ENCODE data around the gene NAA38. TPM values are rescaled to one million over a fixed set of nuclear protein-coding genes. Genes with fewer than 3 reads are reported as not detected.

Gene NAA38
- polyA plus RNA-seq, 4 donors: 40.1 to 142 (median 73.4) TPM

DNA sequence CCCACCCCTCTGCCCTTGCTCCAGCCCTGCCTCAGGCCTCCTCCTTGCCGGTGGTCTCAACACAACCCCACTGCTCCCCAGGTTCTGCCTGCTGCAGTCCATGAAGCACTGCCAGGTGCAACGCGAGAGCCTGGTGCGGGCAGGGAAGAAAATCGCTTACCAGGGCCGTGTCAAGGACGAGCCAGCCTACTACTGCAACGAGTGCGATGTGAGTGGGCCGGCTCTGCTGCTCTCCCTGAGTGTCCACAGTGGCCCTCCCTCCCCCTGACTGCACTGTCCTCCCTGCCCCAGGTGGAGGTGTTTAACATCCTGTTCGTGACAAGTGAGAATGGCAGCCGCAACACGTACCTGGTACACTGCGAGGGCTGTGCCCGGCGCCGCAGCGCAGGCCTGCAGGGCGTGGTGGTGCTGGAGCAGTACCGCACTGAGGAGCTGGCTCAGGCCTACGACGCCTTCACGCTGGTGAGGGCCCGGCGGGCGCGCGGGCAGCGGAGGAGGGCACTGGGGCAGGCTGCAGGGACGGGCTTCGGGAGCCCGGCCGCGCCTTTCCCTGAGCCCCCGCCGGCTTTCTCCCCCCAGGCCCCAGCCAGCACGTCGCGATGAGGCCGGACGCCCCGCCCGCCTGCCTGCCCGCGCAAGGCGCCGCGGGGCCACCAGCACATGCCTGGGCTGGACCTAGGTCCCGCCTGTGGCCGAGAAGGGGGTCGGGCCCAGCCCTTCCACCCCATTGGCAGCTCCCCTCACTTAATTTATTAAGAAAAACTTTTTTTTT lies 4.3 kb downstream of the NAA38 start:
- Histone ChIP-seq H3K27me3 (ENCODE audit: control insufficient read depth in 3 of 3, insufficient read depth in 3 of 3, low read length in 3 of 3) (no peaks in the 10 kb centered on the region), H3K9me3 (ENCODE audit: control insufficient read depth in 2 of 2, insufficient read depth in 1 of 2, low read depth in 1 of 2, low read length in 1 of 2) (no peaks in the 10 kb centered on the region), H3K27ac (ENCODE audit: low read depth in 1 of 3, low read length in 2 of 3) (no peak overlapping the region), H3K36me3 (ENCODE audit: control insufficient read depth in 3 of 3, insufficient read depth in 2 of 3, low read depth in 1 of 3, low read length in 3 of 3) (peaks cover 7 to 74% (median 11%) of the 10 kb centered on the region in 3 donors), H3K4me1 (ENCODE audit: control insufficient read depth in 3 of 3, insufficient read depth in 2 of 3, low read depth in 1 of 3, low read length in 2 of 3) (peaks cover 0 to 25% (median 0%) of the 10 kb centered on the region in 3 donors), H3K4me3 (ENCODE audit: low read depth in 1 of 3, low read length in 3 of 3) (no peak overlapping the region)
- DNase-seq (no peak), FAIRE-seq (no peak)
- WGBS, 3 donors: 86 to 92% (median 90%) methylated on average over 32 to 51 of the region's 51 CpGs

DNA sequence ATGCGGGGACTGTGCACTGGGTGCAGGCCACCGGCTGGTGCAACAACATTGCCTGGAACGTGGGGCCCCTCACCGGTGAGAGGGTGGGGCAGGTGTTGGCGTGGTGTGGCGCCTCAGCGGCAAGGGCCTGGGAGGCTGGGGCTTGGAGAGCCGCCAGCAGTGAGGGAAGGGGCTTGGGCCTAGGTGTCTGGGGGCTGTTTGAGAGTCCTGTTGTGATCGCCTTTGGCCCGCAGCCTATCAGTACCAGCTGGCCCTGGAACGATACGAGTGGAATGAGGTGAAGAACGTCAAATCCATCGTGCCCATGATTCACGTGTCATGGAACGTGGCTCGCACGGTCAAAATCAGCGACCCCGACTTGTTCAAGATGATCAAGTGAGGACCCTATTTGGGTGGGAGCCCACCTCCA lies 5.1 kb downstream of the NAA38 start:
- DNase-seq (no peak), FAIRE-seq (no peak)
- Histone ChIP-seq H3K27ac (ENCODE audit: low read depth in 1 of 3, low read length in 2 of 3) (no peak overlapping the region), H3K4me3 (ENCODE audit: low read depth in 1 of 3, low read length in 3 of 3) (no peak overlapping the region), H3K4me1 (ENCODE audit: control insufficient read depth in 3 of 3, insufficient read depth in 2 of 3, low read depth in 1 of 3, low read length in 2 of 3) (peaks cover 0 to 23% (median 0%) of the 10 kb centered on the region in 3 donors), H3K27me3 (ENCODE audit: control insufficient read depth in 3 of 3, insufficient read depth in 3 of 3, low read length in 3 of 3) (no peaks in the 10 kb centered on the region), H3K9me3 (ENCODE audit: control insufficient read depth in 2 of 2, insufficient read depth in 1 of 2, low read depth in 1 of 2, low read length in 1 of 2) (no peaks in the 10 kb centered on the region), H3K36me3 (ENCODE audit: control insufficient read depth in 3 of 3, insufficient read depth in 2 of 3, low read depth in 1 of 3, low read length in 3 of 3) (peaks cover 9 to 81% (median 11%) of the 10 kb centered on the region in 3 donors)
- WGBS, 3 donors: 57 to 74% (median 65%) methylated on average over 20 of the region's 20 CpGs

DNA sequence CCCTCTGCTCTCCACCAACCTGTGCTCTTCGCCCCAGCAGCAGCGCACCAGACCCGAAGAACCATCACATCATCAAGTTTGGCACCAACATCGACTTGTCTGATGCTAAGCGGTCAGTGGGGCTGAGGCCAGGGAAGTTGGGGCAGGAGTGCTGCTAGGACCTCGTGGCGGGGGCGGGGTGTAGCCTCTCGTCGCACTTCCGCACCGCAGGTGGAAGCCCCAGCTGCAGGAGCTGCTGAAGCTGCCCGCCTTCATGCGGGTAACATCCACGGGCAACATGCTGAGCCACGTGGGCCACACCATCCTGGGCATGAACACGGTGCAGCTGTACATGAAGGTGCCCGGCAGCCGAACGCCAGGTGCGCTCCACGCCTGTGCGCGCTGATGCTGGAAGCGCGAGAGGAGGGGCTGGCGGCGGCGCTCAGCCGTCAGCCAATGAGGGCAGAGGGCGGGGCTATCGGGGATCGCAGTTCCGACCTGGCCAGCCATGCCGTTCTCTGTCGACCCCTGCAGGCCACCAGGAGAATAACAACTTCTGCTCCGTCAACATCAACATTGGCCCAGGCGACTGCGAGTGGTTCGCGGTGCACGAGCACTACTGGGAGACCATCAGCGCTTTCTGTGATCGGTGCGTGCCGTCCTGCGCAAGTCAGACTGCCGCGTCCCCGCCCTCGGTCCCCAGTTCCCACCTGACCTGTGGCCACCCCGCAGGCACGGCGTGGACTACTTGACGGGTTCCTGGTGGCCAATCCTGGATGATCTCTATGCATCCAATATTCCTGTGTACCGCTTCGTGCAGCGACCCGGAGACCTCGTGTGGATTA lies 5.7 kb downstream of the NAA38 start:
- DNase-seq (peak; percentile 94 to 97), FAIRE-seq (no peak)
- H3K27ac ChIP-seq (ENCODE audit: low read depth in 1 of 3, low read length in 2 of 3): peak overlapping the region in 1 of 3 donors; percentile 33
- peaks cover 12 to 87% (median 13%) of the 10 kb centered on the region in 3 donors for H3K36me3 ChIP-seq (ENCODE audit: control insufficient read depth in 3 of 3, insufficient read depth in 2 of 3, low read depth in 1 of 3, low read length in 3 of 3)
- no peaks in the 10 kb centered on the region for H3K9me3 ChIP-seq (ENCODE audit: control insufficient read depth in 2 of 2, insufficient read depth in 1 of 2, low read depth in 1 of 2, low read length in 1 of 2)
- no peaks in the 10 kb centered on the region for H3K27me3 ChIP-seq (ENCODE audit: control insufficient read depth in 3 of 3, insufficient read depth in 3 of 3, low read length in 3 of 3)
- 8 to 16% (median 14%) methylated on average over 60 of the region's 60 CpGs for WGBS, 3 donors
- H3K4me3 ChIP-seq (ENCODE audit: low read depth in 1 of 3, low read length in 3 of 3): peak overlapping the region in 1 of 3 donors; percentile 5
- peaks cover 0 to 23% (median 0%) of the 10 kb centered on the region in 3 donors for H3K4me1 ChIP-seq (ENCODE audit: control insufficient read depth in 3 of 3, insufficient read depth in 2 of 3, low read depth in 1 of 3, low read length in 2 of 3)

DNA sequence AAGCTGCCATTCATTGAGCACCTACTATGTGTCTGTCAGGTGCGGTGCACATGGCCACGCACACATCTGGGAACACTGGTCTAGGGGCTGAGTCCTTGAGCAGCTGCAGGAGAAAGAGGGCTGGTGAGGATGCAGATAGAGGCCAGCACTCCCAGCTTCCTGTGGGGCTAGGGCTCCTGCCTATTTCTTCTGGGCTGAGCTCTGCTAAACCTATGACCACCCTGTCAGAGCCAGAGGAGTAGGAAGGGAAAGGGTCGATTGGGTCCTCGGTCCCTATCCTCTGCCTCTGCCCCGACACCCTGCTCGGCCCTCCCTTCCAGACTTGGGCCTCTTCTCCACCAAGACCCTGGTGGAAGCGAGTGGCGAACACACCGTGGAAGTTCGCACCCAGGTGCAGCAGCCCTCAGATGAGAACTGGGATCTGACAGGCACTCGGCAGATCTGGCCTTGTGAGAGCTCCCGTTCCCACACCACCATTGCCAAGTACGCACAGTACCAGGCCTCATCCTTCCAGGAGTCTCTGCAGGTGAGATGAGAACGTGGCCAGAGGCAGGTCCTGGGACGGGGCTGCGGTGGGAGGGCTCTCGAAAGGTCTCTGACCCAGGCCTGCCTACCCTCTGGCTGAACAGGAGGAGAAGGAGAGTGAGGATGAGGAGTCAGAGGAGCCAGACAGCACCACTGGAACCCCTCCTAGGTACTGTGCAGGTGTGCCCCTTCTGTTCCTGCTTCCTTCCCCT lies 6.5 kb downstream of the NAA38 start:
- no peak for FAIRE-seq
- DNase-seq: no peak
- H3K27me3 ChIP-seq (ENCODE audit: control insufficient read depth in 3 of 3, insufficient read depth in 3 of 3, low read length in 3 of 3): no peaks in the 10 kb centered on the region
- H3K9me3 ChIP-seq (ENCODE audit: control insufficient read depth in 2 of 2, insufficient read depth in 1 of 2, low read depth in 1 of 2, low read length in 1 of 2): no peaks in the 10 kb centered on the region
- H3K4me3 ChIP-seq (ENCODE audit: low read depth in 1 of 3, low read length in 3 of 3): no peak overlapping the region
- peaks cover 0 to 16% (median 0%) of the 10 kb centered on the region in 3 donors for H3K4me1 ChIP-seq (ENCODE audit: control insufficient read depth in 3 of 3, insufficient read depth in 2 of 3, low read depth in 1 of 3, low read length in 2 of 3)
- H3K27ac ChIP-seq (ENCODE audit: low read depth in 1 of 3, low read length in 2 of 3): peak overlapping the region in 1 of 3 donors; percentile 33
- peaks cover 17 to 93% (median 19%) of the 10 kb centered on the region in 3 donors for H3K36me3 ChIP-seq (ENCODE audit: control insufficient read depth in 3 of 3, insufficient read depth in 2 of 3, low read depth in 1 of 3, low read length in 3 of 3)
- 87 to 89% (median 89%) methylated on average over 17 of the region's 17 CpGs for WGBS, 3 donors

DNA sequence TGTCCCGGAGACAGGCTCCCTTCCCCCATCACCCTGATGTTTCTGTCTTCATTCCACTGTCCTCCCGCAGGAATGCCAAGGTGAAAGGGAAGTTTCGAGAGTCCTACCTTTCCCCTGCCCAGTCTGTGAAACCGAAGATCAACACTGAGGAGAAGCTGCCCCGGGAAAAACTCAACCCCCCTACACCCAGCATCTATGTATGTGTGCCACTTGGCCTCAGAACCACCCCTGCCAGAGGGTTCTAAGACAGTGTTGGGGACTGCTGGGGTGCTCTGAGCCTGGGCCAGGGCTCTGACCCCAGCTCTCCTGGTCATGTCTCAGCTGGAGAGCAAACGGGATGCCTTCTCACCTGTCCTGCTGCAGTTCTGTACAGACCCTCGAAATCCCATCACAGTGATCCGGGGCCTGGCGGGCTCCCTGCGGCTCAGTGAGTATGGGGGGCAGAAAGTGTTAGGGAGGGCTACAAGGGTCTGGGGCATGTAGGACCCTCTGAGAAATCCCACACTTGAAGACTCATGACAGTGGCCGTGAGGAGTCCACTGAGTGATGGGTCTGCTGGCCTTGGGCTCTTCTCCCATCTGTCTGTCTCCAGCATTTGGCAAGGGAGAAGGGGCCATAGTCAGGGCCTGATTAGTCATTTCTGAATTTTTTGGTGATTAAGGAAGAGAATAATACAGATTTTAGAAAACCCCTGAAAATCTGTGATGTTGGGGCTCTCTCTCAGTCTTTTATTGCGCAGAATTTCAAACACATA lies 7.4 kb downstream of the NAA38 start:
- Histone ChIP-seq H3K36me3 (ENCODE audit: control insufficient read depth in 3 of 3, insufficient read depth in 2 of 3, low read depth in 1 of 3, low read length in 3 of 3) (peaks cover 17 to 93% (median 20%) of the 10 kb centered on the region in 3 donors), H3K9me3 (ENCODE audit: control insufficient read depth in 2 of 2, insufficient read depth in 1 of 2, low read depth in 1 of 2, low read length in 1 of 2) (no peaks in the 10 kb centered on the region), H3K4me3 (ENCODE audit: low read depth in 1 of 3, low read length in 3 of 3) (no peak overlapping the region), H3K27me3 (ENCODE audit: control insufficient read depth in 3 of 3, insufficient read depth in 3 of 3, low read length in 3 of 3) (no peaks in the 10 kb centered on the region), H3K4me1 (ENCODE audit: control insufficient read depth in 3 of 3, insufficient read depth in 2 of 3, low read depth in 1 of 3, low read length in 2 of 3) (peaks cover 0 to 14% (median 4%) of the 10 kb centered on the region in 3 donors), H3K27ac (ENCODE audit: low read depth in 1 of 3, low read length in 2 of 3) (no peak overlapping the region)
- WGBS, 3 donors: 84 to 87% (median 87%) methylated on average over 12 of the region's 12 CpGs
- FAIRE-seq (no peak), DNase-seq (no peak)

DNA sequence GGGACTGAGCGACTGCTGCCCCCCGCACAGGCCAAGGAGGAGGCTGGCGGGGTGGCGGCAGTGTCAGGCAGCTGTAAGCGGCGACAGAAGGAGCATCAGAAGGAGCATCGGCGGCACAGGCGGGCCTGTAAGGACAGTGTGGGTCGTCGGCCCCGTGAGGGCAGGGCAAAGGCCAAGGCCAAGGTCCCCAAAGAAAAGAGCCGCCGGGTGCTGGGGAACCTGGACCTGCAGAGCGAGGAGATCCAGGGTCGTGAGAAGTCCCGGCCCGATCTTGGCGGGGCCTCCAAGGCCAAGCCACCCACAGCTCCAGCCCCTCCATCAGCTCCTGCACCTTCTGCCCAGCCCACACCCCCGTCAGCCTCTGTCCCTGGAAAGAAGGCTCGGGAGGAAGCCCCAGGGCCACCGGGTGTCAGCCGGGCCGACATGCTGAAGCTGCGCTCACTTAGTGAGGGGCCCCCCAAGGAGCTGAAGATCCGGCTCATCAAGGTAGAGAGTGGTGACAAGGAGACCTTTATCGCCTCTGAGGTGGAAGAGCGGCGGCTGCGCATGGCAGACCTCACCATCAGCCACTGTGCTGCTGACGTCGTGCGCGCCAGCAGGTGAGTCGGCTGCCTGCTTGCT lies 8.1 kb downstream of the NAA38 start:
- no peak for DNase-seq
- FAIRE-seq: no peak
- 82 to 83% (median 83%) methylated on average over 29 to 35 of the region's 35 CpGs for WGBS, 3 donors
- Histone ChIP-seq H3K4me1 (ENCODE audit: control insufficient read depth in 3 of 3, insufficient read depth in 2 of 3, low read depth in 1 of 3, low read length in 2 of 3) (peaks cover 0 to 15% (median 4%) of the 10 kb centered on the region in 3 donors), H3K9me3 (ENCODE audit: control insufficient read depth in 2 of 2, insufficient read depth in 1 of 2, low read depth in 1 of 2, low read length in 1 of 2) (no peaks in the 10 kb centered on the region), H3K27ac (ENCODE audit: low read depth in 1 of 3, low read length in 2 of 3) (no peak overlapping the region), H3K36me3 (ENCODE audit: control insufficient read depth in 3 of 3, insufficient read depth in 2 of 3, low read depth in 1 of 3, low read length in 3 of 3) (peaks cover 17 to 88% (median 20%) of the 10 kb centered on the region in 3 donors), H3K27me3 (ENCODE audit: control insufficient read depth in 3 of 3, insufficient read depth in 3 of 3, low read length in 3 of 3) (no peaks in the 10 kb centered on the region), H3K4me3 (ENCODE audit: low read depth in 1 of 3, low read length in 3 of 3) (no peak overlapping the region)

DNA sequence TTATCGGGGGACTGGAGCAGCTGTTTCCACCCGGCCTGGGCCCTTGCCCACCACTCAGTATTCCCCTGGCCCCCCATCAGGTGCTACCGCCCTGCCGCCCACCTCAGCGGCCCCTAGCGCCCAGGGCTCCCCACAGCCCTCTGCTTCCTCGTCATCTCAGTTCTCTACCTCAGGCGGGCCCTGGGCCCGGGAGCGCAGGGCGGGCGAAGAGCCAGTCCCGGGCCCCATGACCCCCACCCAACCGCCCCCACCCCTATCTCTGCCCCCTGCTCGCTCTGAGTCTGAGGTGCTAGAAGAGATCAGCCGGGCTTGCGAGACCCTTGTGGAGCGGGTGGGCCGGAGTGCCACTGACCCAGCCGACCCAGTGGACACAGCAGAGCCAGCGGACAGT lies 8.6 kb downstream of the NAA38 start:
- 92 to 94% (median 92%) methylated on average over 21 of the region's 21 CpGs for WGBS, 3 donors
- Histone ChIP-seq H3K4me1 (ENCODE audit: control insufficient read depth in 3 of 3, insufficient read depth in 2 of 3, low read depth in 1 of 3, low read length in 2 of 3) (peaks cover 0 to 15% (median 4%) of the 10 kb centered on the region in 3 donors), H3K27me3 (ENCODE audit: control insufficient read depth in 3 of 3, insufficient read depth in 3 of 3, low read length in 3 of 3) (no peaks in the 10 kb centered on the region), H3K27ac (ENCODE audit: low read depth in 1 of 3, low read length in 2 of 3) (no peak overlapping the region), H3K36me3 (ENCODE audit: control insufficient read depth in 3 of 3, insufficient read depth in 2 of 3, low read depth in 1 of 3, low read length in 3 of 3) (peaks cover 17 to 84% (median 20%) of the 10 kb centered on the region in 3 donors), H3K9me3 (ENCODE audit: control insufficient read depth in 2 of 2, insufficient read depth in 1 of 2, low read depth in 1 of 2, low read length in 1 of 2) (no peaks in the 10 kb centered on the region), H3K4me3 (ENCODE audit: low read depth in 1 of 3, low read length in 3 of 3) (no peak overlapping the region)
- no peak for FAIRE-seq
- no peak for DNase-seq
